ENCODE results near the gene TDO2. TPM values are rescaled to one million over a fixed set of nuclear protein-coding genes. Genes with fewer than 3 reads are reported as not detected.

TDO2 gene
- total RNA-seq, 1 experiment from 2014 or later, result 17.6 TPM

- DNase-seq (ENCODE audit: extremely low read depth, low read depth), result no peak
These were observed 49.0 kb downstream of the TDO2 start for GRCh38 chr4:155952501-155952901.

- DNase-seq (ENCODE audit: extremely low read depth, low read depth), result peak; percentile 67
These were observed 49.9 kb downstream of the TDO2 start, which contains the start of gene CTSO for GRCh38 chr4:155953151-155954117. Gene CTSO (minus strand): TSS chr4:155953866. CDS start chr4:155953847, 19 bp downstream.

- DNase-seq (ENCODE audit: extremely low read depth, low read depth), result no peak
These were observed 50.7 kb downstream of the TDO2 start for GRCh38 chr4:155954118-155954685.

GRCh38 chr4:155954939-155955338 is 51.4 kb downstream of the TDO2 start:
- DNase-seq (ENCODE audit: extremely low read depth, low read depth), result no peak

- DNase-seq (ENCODE audit: extremely low read depth, low read depth), result no peak
These were observed 53.0 kb downstream of the TDO2 start for GRCh38 chr4:155956461-155956860.

GRCh38 chr4:155959417-155959816 is 55.9 kb downstream of the TDO2 start:
- DNase-seq (ENCODE audit: extremely low read depth, low read depth), result no peak

GRCh38 chr4:155960522-155960921 is 57.0 kb downstream of the TDO2 start:
- DNase-seq (ENCODE audit: extremely low read depth, low read depth), result peak; percentile 91

- no peak for DNase-seq (ENCODE audit: extremely low read depth, low read depth)
These were observed 58.1 kb downstream of the TDO2 start for GRCh38 chr4:155961575-155961974.

GRCh38 chr4:155962767-155963166 is 59.3 kb downstream of the TDO2 start:
- DNase-seq (ENCODE audit: extremely low read depth, low read depth), result no peak

GRCh38 chr4:155964016-155964891 is 60.8 kb downstream of the TDO2 start:
- no peak for DNase-seq (ENCODE audit: extremely low read depth, low read depth)

- no peak for DNase-seq (ENCODE audit: extremely low read depth, low read depth)
These were observed 62.7 kb downstream of the TDO2 start for GRCh38 chr4:155966171-155966570.

- DNase-seq (ENCODE audit: extremely low read depth, low read depth), result no peak
These were observed 63.4 kb downstream of the TDO2 start for GRCh38 chr4:155966731-155967395.

Other genes starting within 250 kb of the TDO2 start
- 0.55 and 0.92 TPM in 2 replicates for gene GUCY1A1, start 236.8 kb upstream of the TDO2 start, total RNA-seq (2014; rRNA removed; shearing (Covaris generic))
- gene GUCY1B1, start 144.7 kb upstream of the TDO2 start, total RNA-seq (2014; rRNA removed; shearing (Covaris generic)), result 0.58 and 1.1 TPM in 2 replicates
- gene ASIC5, start 37.4 kb upstream of the TDO2 start, total RNA-seq (2014; rRNA removed; shearing (Covaris generic)), result not detected in 2 replicates
- gene CTSO, start 50.2 kb downstream of the TDO2 start, total RNA-seq (2014; rRNA removed; shearing (Covaris generic)), result 3.7 and 5.6 TPM in 2 replicates

All from NCI-H460 (cell line).